Measurements from ENCODE around the gene SMIM41.

The SMIM41 gene

GRCh38 chr12:52082988-52083637, 3.6 kb downstream of the SMIM41 start:
- TF ChIP-seq CTCF (IDR thresholded peaks at IDR 0.05), result peak; percentile 99
- Histone ChIP-seq H3K9me3 (ENCODE audit: control insufficient read depth, low read length) (no peaks in the 10 kb centered on the region), H3K36me3 (ENCODE audit: control insufficient read depth, insufficient read depth, low read length) (no peaks in the 10 kb centered on the region), H3K79me2 (no peaks in the 10 kb centered on the region), H3K4me1 (peaks cover 36% of the 10 kb centered on the region), H3K4me2 (ENCODE audit: low read length) (no peak overlapping the region), H2AFZ (peak overlapping the region; percentile 7), H3K27me3 (ENCODE audit: control insufficient read depth, insufficient read depth, low read length) (no peaks in the 10 kb centered on the region), H3K9ac (no peak overlapping the region), H3K27ac (no peak overlapping the region), H3K4me3 (ENCODE audit: low read depth, low read length) (no peak overlapping the region)

GRCh38 chr12:52083638-52083996, 4.1 kb downstream of the SMIM41 start:
- Histone ChIP-seq H3K36me3 (ENCODE audit: control insufficient read depth, insufficient read depth, low read length) (no peaks in the 10 kb centered on the region), H3K9me3 (ENCODE audit: control insufficient read depth, low read length) (no peaks in the 10 kb centered on the region), H3K4me1 (peaks cover 36% of the 10 kb centered on the region), H3K79me2 (no peaks in the 10 kb centered on the region), H3K27ac (no peak overlapping the region), H3K9ac (no peak overlapping the region), H3K27me3 (ENCODE audit: control insufficient read depth, insufficient read depth, low read length) (no peaks in the 10 kb centered on the region), H3K4me2 (ENCODE audit: low read length) (no peak overlapping the region), H3K4me3 (ENCODE audit: low read depth, low read length) (no peak overlapping the region), H2AFZ (peak overlapping the region; percentile 7)
- no peak for TF ChIP-seq CTCF (IDR thresholded peaks at IDR 0.05)

GRCh38 chr12:52084491-52085231, 5.2 kb downstream of the SMIM41 start:
- Histone ChIP-seq H3K4me3 (ENCODE audit: low read depth, low read length) (no peak overlapping the region), H3K4me2 (ENCODE audit: low read length) (no peak overlapping the region), H2AFZ (no peak overlapping the region), H3K9ac (no peak overlapping the region), H3K79me2 (no peaks in the 10 kb centered on the region), H3K4me1 (peaks cover 36% of the 10 kb centered on the region), H3K27ac (no peak overlapping the region), H3K9me3 (ENCODE audit: control insufficient read depth, low read length) (no peaks in the 10 kb centered on the region), H3K27me3 (ENCODE audit: control insufficient read depth, insufficient read depth, low read length) (no peaks in the 10 kb centered on the region), H3K36me3 (ENCODE audit: control insufficient read depth, insufficient read depth, low read length) (no peaks in the 10 kb centered on the region)
- TF ChIP-seq CTCF (IDR thresholded peaks at IDR 0.05), result no peak

- Histone ChIP-seq H3K4me2 (ENCODE audit: low read length) (no peak overlapping the region), H3K79me2 (no peaks in the 10 kb centered on the region), H3K27me3 (ENCODE audit: control insufficient read depth, insufficient read depth, low read length) (no peaks in the 10 kb centered on the region), H3K4me3 (ENCODE audit: low read depth, low read length) (no peak overlapping the region), H3K36me3 (ENCODE audit: control insufficient read depth, insufficient read depth, low read length) (no peaks in the 10 kb centered on the region), H3K9ac (no peak overlapping the region), H2AFZ (no peak overlapping the region), H3K4me1 (peaks cover 36% of the 10 kb centered on the region), H3K27ac (no peak overlapping the region), H3K9me3 (ENCODE audit: control insufficient read depth, low read length) (no peaks in the 10 kb centered on the region)
- no peak for TF ChIP-seq CTCF (IDR thresholded peaks at IDR 0.05)
Observed at GRCh38 chr12:52085682-52086180, 6.2 kb downstream of the SMIM41 start.
